ENCODE measurements around the gene MTG1.

DNA sequence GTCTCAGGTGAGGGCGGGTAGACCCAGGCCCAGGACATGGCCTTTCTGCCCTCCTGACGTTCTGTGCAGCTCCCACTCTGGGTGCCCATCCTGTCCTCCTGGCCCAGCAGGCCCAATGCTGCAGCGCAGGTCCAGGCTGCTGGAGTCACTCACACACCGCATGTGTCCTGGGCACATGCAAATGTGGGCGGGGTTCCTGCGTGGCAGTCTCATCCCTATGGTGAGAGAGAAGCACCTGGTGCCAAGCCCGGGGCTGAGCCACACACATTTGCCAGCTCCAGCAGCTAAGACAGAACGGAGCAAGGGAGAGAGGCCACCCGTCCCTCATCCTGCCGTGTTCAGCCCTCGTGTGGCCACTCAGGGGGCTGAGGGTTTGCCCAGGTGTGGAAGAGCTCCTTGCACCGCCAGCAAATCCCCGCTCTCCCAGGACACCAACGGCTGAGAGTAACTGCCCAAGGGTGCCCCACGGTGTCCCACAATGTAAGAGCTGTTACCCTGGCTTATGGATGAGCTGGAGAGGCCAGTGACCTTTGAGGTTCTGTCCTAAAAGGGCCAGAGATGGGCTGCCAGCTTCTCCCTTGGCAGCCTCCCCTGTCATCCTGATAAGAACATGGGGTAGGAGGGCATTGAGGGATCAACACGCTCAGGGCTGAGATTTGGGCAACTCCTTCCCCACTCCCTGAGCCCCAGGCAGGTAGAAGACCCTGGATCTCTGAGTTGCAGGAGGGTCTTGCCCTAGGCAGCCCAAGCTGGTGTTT is 40.6 kb upstream of the MTG1 start:
- TF ChIP-seq, protein P1, sequence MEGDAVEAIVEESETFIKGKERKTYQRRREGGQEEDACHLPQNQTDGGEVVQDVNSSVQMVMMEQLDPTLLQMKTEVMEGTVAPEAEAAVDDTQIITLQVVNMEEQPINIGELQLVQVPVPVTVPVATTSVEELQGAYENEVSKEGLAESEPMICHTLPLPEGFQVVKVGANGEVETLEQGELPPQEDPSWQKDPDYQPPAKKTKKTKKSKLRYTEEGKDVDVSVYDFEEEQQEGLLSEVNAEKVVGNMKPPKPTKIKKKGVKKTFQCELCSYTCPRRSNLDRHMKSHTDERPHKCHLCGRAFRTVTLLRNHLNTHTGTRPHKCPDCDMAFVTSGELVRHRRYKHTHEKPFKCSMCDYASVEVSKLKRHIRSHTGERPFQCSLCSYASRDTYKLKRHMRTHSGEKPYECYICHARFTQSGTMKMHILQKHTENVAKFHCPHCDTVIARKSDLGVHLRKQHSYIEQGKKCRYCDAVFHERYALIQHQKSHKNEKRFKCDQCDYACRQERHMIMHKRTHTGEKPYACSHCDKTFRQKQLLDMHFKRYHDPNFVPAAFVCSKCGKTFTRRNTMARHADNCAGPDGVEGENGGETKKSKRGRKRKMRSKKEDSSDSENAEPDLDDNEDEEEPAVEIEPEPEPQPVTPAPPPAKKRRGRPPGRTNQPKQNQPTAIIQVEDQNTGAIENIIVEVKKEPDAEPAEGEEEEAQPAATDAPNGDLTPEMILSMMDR (optimal IDR thresholded peaks at IDR 0.05 in 1 of 3, IDR thresholded peaks at IDR 0.05 in 1 of 3, conservative IDR thresholded peaks at IDR 0.05 in 1 of 3; ENCODE audit: extremely low read depth in 1 of 3, insufficient read depth in 2 of 3, low read length in 3 of 3): no peak
- TF ChIP-seq EZH2 (IDR thresholded peaks at IDR 0.05; ENCODE audit: low read length): no peak

Data from keratinocyte (primary cell).